Activated CD8-positive, alpha-beta memory T cell treated with anti-CD3 and anti-CD28 coated beads, Interleukin-2, amount 50 U/mL, for 48 hours (primary cell): Measurements from ENCODE around the gene A1BG.

Experiments used
- DNase-seq: peaks from one replicate; pipeline ENCODE4 v3.0.0-alpha.2; 2020

The A1BG gene, protein sequence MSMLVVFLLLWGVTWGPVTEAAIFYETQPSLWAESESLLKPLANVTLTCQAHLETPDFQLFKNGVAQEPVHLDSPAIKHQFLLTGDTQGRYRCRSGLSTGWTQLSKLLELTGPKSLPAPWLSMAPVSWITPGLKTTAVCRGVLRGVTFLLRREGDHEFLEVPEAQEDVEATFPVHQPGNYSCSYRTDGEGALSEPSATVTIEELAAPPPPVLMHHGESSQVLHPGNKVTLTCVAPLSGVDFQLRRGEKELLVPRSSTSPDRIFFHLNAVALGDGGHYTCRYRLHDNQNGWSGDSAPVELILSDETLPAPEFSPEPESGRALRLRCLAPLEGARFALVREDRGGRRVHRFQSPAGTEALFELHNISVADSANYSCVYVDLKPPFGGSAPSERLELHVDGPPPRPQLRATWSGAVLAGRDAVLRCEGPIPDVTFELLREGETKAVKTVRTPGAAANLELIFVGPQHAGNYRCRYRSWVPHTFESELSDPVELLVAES

DNA sequence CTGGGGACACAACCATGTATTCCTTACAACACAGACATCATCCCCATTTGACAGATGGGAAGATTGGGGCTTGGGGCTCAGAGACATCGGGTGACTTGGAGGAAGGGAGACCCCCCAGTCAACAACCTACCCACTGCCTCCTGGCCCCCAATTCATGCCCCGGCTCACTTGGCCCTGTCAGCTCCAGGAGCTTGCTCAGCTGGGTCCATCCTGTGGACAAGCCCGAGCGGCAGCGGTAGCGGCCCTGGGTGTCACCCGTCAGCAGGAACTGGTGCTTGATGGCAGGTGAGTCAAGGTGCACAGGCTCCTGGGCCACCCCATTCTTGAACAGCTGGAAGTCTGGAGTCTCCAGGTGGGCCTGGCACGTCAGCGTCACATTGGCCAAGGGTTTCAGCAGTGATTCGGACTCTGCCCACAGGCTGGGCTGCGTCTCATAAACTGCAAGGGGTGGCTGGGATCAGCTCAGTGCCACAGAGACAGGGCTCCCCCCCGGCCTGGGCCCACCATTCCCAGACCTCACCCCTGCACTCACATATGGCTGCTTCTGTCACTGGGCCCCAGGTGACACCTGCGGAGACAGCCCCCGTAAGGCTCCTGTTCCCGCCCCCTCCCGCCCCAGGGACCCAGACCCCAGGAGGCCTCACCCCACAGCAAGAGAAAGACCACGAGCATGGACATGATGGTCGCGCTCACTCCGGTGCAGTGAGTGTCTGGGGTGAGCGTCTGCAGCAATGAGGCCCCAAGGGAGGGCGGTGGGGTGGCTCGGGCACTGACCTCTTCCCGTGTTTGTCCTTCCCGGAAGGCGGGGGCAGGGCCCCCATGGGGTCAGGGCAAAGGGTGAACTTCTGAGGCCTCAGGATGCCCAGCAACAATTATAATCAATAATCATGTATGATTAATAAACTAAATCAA, at the start of gene A1BG:
Gene A1BG (minus strand): TSS at position 733 of the 912 bp plus-strand sequence. CDS start 55 bp downstream, at position 678.
- DNase-seq, result no peak

DNA sequence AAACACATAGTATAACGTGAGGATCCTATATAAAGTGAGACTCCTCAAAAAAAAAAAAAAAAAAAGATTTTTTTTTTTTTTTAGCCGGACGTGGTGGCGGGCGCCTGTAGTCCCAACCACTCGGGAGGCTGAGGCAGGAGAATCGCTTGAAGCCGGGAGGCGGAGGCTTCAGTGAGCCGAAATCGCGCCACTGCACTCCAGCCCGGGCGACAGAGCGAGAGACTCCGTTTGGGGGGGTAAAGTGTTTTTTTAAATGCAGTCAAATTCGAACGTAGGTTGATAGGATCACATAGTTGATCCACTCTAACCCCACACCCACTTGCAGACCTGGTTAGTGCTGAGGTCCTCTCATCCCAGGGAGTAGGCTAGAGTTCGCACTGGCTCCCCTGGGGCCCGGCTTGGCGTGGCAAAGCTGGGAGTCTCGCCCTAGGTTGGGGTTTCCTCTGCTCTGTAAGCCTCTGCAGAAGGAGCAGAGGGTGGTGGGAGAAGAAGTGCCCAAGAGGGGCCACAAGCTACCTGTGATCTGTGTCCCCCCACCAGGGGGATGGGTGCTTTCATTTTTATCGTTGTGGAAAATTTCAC, 48.6 kb upstream of the A1BG start:
- DNase-seq, result no peak

DNA sequence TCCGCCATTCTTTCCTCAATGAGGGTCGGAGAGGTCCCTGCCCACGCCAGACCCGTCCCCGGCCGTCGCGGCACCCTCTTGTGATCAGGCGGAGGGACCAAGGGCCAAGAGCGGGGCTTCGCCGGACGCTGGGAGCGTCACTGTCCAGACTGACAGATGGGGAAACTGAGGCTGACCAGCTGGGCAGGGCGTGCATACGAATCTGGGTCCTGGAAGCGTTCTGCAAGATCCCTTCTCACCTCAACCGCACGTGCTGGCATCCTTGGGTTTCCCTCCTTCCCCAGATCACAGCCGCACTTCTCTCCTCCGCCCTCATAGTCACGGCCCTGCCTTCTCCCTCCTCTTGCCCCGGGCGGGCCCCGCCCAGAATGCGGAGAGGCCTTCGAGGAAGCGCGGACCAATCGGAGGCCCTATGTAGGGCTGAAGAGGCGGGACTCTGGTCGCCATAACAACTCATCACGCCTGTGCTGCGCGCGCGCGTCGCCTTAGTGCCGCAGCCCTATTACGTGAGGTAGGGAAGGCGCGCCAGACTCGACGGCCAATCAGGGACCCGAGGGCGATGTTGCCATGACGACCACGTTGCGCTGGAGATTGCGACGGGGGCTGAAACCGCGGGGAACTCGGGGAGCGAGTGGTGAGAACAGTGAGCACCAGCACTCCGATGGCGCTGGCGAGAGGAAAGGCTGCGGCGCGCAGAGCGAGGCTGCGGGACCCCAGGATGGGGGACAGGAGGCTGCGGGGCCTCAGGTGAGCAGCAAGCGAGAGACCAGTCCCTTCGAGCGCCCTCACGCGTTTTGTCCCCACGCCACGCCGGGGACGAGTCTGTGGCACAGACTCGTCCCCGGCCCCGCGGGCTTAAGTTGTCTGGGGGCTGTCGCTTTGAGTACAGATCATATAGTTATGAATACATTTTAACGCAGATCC, 47.9 kb upstream of the A1BG start:
- DNase-seq, result peak; percentile 99

DNA sequence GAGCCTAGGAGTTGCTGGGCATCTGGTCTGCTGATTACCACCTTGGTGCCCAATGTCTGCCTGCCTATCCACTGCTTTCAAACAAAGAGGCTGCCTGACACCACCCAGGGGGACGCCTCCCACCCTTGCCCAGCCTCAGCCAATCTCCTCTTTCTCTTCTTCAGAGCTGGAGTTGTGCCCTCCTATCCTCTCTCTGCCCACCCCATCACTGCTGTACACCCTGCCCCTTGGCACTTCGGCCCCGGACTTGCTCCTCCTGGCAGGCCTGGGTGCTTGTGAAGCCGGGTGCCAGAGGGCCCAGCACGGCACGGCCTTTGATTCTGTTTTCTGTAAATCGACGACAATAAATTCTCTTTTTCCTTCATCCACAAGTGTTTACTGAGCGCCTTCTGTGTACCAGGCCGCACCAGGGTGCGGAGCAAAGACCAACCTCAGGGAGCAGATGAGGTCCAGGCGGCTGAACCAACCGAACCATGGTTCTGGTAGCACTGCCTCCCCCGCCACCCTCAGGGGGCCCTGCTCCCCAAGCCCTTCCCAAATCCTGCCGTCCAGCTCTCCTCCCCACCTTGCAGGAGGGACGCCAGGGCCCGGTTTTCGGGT, 47.1 kb upstream of the A1BG start:
- DNase-seq, result no peak

DNA sequence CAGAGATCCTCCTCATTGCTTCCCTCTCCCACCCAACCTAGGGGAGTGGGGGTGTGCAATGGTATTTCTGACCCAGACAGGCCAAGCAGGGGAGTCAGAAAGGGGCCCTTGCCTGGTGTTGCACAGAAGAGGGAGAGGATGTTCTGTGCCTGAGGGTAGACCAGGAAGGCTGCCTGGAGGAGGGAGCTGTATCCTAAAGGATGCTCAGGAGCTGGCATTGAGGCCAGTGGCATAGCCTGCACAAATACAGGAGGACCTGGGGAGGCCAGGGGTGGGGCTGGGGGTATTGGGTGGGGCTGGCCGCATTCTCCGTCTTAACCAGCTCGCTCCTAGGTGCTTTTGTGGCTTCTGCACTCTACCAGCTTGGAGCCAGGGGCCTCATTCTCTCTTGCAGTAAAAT, 46.6 kb upstream of the A1BG start:
- no peak for DNase-seq

DNA sequence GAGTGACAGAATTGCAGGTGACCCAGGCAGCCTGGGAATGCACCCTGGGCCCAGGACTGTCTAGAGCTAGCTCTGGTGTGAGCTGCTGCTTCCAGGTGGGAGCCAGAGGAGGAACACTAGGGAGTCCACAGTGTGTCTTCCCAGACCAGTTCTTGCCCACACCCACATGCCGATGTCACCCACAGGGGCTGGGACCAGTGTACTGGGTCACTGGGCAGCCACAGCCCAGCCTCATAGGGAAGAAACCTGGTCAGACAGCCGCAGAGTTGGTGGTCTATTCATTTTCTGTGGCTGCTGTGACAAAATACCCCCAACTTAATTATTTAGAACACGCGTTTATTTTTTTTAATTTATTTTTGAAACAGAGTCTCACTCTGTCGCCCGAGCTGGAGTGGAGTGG, 45.3 kb upstream of the A1BG start:
- no peak for DNase-seq

DNA sequence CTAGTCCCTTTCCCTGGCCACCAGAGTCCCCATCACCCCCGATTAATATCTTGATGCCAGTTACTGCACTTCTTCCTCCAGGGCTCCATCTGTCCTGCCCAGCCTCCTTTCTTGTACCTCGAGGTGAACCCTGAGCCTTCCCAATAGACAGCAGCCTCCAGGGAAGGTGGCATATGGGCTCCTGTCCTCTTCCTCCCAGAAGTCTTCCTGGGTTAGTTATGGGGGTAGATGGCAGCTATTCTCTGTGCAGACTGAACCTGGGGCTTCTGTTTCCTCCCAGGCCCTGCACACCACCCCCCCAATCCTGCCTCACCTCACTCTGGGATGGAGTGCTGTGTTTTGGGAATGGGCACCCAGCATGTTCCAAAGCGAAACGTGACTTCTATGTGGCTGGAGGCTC, 44.8 kb upstream of the A1BG start:
- DNase-seq, result no peak

DNA sequence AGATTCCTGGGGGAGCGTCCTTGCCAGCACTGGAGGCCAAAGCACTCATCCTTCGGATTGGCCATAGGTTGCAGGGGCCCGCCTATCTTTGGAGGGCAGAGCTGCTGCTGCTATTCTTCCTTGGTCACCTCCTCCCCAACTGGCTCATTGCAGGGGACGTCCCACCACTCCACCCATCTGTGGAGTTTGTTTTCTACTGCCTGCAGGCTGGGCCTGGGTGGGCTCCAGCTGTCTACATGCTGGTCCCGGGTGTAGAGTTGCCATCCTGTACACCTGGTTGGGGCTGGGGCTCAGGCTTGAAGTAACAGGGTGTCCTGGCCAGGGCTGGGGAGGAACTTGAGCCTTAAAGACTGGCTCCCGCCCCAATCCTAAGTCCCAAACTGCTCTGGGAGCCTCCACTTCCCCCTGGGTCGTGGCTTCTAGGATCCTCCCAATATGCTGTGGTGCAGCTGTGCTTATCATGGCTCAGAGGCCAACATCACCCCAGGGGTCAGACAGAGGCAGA, 44.3 kb upstream of the A1BG start:
- peak; percentile 60 for DNase-seq

DNA sequence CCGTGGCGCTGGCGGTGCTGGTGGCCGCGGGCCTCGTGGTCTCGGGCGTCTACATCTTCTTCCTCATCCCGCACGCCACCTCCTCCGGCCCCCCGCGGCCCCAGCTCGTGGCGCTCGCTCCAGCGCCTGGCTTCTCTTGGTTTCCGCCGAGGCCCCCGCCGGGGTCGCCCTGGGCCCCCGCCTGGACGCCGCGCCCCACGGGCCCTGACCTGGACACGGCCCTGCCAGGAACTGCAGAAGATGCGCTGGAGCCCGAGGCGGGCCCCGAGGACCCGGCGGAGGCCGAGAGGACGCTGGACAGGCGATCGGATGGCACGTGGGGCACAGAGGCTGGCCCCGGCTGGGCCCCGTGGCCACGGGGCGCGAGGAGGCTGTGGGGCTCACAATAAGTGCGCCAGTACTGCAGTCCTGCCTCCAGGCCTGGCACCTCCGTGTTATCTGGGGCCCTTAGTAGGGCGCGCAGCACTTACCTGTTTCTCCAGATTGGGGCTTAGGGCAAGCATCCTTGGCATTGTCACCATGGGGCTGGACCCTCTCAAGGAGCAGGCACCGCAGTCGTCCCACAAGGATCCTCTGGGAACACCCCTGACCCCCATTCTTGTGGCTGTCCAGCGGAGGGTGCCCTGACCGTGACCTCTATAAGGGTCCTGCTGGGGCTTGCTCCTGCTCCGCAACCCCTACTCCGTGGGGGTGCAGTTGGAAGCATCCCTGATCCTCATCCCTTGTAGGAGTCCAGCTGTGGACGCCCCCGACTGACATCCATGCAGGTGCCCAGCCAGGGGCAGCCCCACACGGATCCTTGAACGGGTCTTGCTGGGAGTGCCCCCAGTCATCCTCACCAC, 43.6 kb upstream of the A1BG start:
- peak; percentile 70 for DNase-seq

DNA sequence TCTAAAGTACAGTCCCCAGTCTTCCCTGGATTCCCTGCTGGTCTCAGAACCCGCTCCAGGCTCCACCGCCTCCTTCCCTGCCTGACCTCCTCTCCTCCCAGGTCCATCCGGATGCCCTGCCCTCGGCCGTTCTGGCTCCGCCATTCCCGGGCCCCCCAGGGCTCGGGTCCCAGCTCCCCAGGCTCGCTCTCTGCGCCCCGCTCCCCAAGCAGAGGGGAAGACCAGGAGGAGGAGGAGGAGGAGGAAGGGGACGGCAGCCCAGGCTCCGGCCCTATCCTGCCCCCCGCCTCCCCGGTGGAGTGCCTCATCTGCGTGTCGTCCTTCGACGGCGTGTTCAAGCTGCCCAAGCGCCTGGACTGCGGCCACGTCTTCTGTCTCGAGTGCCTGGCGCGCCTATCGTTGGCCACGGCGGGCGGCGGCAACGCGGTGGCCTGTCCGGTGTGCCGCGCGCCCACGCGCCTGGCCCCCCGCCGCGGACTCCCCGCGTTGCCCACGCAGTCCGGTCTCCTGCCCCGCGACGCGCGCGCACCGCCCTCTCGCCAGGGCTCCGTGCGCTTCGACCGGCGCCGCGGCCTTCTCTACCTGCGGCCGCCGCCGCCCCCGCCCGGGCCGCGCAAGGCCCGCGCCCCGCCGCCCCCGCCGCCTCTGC, 42.8 kb upstream of the A1BG start:
- no peak for DNase-seq

DNA sequence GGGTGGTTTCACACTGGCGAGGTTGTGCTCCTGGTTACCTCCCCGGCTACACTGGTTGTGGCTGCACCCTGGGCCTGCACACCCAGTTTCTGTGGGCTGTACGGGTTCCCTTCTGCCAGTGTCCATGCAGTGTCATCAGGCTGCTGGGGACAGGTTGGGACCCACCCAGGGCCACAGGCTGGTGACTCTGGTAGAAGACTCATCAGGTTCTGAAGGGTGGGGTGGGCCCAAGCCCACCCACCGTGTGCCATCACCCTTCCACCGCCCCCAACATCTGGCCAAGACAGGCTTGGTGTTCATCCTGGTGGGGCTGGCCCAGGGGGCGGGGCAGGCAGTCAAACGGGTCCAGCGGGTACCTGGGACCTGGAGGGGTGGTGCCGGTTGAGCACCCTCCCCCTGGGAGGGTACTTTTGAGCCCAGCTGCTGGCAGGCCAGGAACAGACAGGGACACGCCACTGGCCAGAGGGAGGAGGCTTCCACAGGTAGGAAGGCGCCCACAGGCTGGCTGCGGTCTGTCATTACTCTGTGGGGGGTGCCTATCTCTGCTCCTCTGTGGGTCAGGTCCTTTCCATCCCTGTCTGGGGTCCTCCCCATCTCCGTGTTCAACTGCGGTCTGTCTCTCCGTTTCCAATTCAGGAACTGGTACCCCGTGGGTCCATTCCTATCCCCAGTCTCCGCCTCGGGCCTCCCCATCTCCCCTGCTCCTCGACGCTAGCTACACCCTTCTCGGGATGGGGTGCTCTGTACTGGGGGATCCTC, 42.1 kb upstream of the A1BG start, which contains the start of gene RNF225:
Gene RNF225 (plus strand): TSS at position 437 of the 759 bp plus-strand sequence. CDS start 434 bp downstream, outside the sequence.
- peak; percentile 79 for DNase-seq

DNA sequence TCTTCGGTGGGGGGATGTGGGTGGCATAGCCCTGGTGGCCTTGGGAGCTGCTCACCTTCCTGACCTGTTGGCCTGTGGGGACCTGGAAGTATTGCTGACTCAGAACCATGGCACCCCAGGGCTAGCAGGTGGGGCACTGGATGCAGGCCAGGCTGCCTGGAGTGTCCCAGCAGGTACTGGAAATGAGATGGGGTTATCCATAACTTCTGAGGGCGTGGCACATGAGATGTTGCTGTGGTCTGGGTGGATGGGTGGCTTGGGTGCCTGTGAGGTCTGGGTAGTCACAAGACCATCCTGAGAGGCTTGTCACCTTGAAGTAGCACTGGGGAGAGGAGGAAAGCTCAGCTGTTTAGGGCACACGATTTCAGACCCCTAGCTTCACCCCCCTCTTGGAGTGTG, 41.5 kb upstream of the A1BG start:
- DNase-seq, result peak; percentile 62

DNA sequence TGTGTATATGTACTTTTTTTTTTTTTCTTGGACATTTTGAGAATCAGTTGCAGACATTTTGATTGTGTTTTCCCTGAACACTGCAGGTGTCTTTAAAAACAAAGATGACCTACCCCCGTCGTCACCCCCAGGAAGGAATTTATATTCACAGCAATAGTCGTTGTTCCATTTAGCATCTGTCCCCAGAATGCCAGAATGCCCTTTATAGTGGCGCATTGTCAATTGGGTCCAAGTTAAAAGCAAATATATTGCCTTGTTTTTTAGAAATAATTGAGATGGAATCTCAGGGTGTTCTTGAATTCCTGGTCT, 40.4 kb upstream of the A1BG start:
- DNase-seq, result no peak

DNA sequence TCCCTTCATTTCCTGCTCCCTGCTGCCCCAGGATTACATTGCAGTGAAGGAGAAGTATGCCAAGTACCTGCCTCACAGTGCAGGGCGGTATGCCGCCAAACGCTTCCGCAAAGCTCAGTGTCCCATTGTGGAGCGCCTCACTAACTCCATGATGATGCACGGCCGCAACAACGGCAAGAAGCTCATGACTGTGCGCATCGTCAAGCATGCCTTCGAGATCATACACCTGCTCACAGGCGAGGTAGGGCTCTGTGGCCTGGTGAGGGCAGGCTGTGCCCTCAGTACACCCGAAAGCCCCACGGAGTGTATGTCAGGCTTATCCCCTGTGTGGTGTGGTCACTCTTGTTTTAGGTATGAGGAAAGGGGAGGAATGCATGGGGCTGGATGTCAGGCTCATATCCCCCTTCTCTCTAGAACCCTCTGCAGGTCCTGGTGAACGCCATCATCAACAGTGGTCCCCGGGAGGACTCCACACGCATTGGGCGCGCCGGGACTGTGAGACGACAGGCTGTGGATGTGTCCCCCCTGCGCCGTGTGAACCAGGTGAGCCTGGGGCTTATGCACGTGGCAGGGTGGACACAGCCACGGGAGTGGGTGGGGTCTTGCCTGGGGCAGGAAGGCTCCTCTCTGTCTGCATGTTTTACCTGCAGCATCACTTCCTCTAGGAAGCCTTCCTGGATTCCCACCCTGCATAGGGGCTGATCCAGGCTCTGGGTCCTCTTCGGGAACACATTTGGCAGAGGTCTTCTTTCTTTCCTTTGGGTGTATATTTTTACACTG, 39.8 kb upstream of the A1BG start:
- peak; percentile 57 for DNase-seq

DNA sequence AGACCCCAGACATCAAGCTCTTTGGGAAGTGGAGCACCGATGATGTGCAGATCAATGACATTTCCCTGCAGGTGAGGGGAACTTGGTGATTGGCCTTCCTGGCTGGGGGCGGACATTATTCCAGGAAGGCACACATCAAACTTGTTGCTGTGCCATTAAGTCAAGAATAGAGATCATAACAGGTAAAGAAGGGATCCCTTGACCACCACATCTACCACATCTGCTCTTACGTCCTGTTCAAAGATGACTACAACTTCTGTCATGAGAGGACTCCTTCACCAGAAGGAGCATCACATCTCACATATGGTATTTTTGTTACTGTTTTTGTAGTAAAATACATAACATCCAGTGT, 34.9 kb upstream of the A1BG start:
- DNase-seq, result no peak

DNA sequence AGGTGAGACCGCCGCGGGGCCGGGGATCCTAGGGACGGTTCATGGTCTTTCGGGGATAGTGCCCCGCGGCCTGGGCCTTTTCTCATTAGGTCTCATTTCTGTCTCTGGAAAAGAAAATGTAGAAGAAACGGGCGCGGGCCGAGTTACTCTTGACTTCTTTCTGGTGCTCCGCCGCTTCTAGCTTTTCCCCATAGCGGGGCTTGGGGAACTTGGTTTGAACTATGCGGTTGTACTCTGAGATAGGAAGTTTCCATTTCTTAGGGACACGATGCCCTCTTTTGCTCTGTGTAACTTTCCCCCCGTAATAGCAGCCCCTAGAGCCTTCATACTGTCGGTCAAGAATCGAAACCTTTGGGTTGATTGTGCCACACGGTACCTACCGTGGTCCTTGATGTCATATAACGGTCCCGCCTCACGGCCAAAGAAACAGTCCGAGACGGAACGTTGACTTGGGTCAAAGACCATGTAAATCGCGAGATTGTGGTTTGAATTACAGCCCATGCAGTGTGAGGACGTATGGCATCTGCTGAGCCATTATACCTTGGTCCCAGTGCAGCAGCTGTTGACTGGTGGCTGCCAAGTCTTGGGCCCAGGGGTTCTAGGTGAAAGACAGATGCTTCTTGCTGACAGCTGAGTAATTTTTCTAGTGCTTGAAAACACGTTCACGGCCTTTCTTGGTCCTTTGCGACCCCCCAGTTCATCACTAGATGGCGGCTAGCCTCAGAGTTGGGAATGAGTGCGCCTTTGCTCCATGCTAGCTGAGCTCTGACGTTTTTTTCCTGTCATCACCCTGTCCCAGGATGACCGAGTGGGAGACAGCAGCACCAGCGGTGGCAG, 34.3 kb upstream of the A1BG start:
- DNase-seq, result peak; percentile 58

DNA sequence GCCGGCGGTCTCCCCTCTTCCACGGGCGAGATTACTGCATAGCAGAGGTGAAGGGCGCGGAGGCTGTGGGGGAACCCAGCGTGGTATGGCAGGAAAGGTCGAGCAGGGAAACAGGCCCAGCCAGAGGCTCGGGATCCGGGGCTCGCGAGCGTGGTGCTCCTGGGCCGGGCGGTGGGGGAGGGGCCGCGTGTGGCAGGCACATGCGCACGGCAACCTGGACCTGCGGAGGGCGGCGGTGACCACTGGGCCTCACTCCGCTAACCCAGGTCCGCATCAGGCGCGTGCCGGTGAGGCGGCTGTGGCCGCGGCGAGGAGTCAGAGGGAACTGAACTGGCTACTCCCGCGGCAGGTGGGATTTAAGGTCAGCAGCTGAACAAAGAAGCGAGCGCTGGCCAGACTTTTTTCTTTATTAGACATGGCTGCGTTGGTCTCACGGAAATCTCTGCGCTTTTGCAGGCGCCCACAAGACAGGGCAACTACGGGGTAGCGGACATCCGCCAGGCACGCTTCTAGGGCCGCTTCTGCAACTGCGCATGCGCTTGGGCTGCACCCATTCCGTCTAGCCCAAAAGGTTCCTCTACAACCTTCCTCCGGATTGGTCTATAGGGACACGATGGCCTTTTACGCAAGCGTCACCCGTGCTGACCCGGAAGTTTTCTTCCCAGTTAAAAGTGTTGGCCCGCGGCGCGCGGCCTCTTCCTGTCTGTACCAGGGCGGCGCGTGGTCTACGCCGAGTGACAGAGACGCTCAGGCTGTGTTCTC, 33.5 kb upstream of the A1BG start, which contains the start of gene RPS5:
Gene RPS5 (plus strand): TSS at position 694 of the 762 bp plus-strand sequence. CDS start 869 bp downstream, outside the sequence.
- peak; percentile 98 for DNase-seq
